ENCODE measurements around the gene KLHDC4.

DNA sequence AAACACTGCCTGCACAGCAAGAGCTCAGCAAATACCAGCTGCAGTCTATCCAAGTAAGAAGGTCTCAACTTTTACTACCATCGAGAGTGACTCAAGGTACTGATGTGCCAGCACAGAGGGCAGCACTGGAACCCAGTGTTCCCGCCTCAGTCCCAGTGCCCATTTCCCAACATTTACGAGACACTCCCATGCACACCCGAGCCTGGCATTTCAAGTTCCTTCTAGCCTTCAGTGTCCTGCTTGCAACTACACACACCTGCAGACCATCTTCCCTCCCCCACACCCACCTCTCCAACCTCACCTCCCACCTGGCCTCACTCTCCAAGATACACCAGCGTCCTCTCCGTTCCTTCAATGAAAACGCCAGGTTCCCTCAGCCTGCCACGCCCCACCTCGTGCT lies 3.2 kb downstream of the KLHDC4 start:
- TF ChIP-seq POLR2AphosphoS5 (IDR thresholded peaks at IDR 0.05; ENCODE audit: low read depth, low read length) (no peak), POLR2A (IDR thresholded peaks at IDR 0.05; ENCODE audit: low read depth, low read length) (no peak), TAF1 (IDR thresholded peaks at IDR 0.05; ENCODE audit: borderline replicate concordance, low read depth, low read length) (no peak)

Data from GM12892 (cell line).